GM12891 (cell line): ENCODE results near the gene OR2T34.
"Not testable (repeated sequence)": the region's sequence is repeated elsewhere in the genome, so short reads cannot be mapped to it uniquely, and the experiment has no call there.

Source experiments
- DNase-seq: peaks from one replicate; pipeline ENCODE4 v3.0.0; 2011; ENCODE audit warnings: low spot score; ENCODE audit not compliant: insufficient read length
- FAIRE-seq: peaks from 2 replicates; lab custom pipeline; 2011; peaks lifted over from hg19 to GRCh38; lab: Jason Lieb, UNC
- PAX5 ChIP-seq: IDR thresholded peaks from 2 replicates; pipeline ENCODE4 v1.6.1; 2011; ENCODE audit warnings: low read length, moderate library complexity, mild to moderate bottlenecking; ENCODE audit not compliant: insufficient read depth, severe bottlenecking
- POLR2A ChIP-seq: IDR thresholded peaks from 2 replicates; pipeline ENCODE4 v1.6.1; 2011; ENCODE audit warnings: low read depth, low read length, control low read depth
- POLR2AphosphoS5 ChIP-seq: IDR thresholded peaks from 2 replicates; pipeline ENCODE4 v1.6.1; 2011; ENCODE audit warnings: low read depth, low read length, control low read depth
- POU2F2 ChIP-seq: IDR thresholded peaks from 2 replicates; pipeline ENCODE4 v1.6.1; 2011; ENCODE audit warnings: low read depth, mild to moderate bottlenecking, control low read depth, low read length, moderate library complexity
- SPI1 ChIP-seq: IDR thresholded peaks from 2 replicates; pipeline ENCODE4 v1.6.1; 2011; ENCODE audit warnings: low read depth, low read length, control low read depth
- TAF1 ChIP-seq: IDR thresholded peaks from 2 replicates; pipeline ENCODE4 v1.6.1; 2011; ENCODE audit warnings: low read depth, low read length, control low read depth

Gene OR2T34

DNA sequence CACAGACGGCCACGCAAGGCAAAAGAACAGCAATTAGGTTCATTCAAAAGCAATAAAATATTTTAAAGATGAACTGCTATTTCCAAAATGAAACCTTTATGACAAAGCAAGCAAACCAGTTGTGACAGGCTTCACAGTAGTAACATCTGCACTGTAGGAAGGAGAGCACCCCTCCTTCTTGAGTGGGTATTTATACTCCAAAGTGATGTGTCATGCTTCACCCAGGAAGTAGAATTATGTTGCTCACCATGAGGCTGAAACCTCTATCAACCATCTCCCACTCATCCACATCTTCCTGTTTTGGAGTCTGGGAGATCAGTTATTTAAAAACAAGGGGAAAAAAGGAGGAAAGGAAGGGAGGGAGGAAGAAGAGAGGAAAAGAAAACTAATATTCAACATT is 22.1 kb upstream of the OR2T34 start:
- no peak for FAIRE-seq
- DNase-seq, result no peak
- TF ChIP-seq POU2F2 (no peak), PAX5 (no peak), POLR2AphosphoS5 (no peak), POLR2A (no peak), SPI1 (no peak)

DNA sequence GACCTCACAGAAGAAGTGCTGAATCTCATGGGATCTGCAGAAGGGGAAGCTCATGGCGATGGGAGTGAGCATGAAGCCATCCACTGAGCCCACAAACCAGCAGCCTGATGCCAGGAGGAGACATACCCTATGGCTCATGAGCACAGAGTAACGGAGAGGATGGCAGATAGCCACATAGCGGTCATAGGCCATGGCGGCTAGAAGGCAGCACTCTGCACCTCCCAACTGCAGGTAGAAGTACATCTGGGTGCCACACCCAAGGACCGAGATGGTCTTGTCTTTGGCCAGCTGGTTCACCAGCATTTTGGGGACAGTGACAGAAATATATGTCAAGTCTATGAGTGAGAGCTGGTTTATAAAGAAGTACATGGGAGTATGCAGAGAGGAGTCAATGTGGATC is 18.7 kb upstream of the OR2T34 start:
- FAIRE-seq (no peak), DNase-seq (no peak)
- TF ChIP-seq POU2F2 (no peak), SPI1 (no peak), TAF1 (no peak), POLR2AphosphoS5 (no peak), PAX5 (no peak), POLR2A (no peak)

DNA sequence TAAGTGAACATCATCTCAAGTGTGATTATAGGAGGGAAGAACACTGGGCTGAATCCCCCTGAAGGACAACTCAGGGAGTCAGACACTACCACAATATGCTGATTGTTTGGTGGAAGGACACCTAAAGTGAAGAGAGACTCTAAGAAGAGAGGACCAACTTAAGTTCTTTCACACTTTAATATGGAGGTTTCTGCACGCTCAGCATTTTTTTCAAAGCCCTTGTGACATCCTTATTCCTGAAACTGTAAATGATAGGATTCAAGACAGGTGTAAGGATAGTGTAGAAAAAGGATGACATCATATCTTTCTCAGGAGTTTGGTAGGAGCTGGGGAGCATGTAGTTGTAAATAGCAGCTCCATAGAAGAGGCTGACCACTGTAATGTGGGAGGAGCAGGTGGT is 18.1 kb upstream of the OR2T34 start:
- no peak for FAIRE-seq
- DNase-seq, result no peak
- TF ChIP-seq POU2F2 (no peak), POLR2A (no peak), PAX5 (no peak), SPI1 (no peak), POLR2AphosphoS5 (no peak), TAF1 (no peak)

DNA sequence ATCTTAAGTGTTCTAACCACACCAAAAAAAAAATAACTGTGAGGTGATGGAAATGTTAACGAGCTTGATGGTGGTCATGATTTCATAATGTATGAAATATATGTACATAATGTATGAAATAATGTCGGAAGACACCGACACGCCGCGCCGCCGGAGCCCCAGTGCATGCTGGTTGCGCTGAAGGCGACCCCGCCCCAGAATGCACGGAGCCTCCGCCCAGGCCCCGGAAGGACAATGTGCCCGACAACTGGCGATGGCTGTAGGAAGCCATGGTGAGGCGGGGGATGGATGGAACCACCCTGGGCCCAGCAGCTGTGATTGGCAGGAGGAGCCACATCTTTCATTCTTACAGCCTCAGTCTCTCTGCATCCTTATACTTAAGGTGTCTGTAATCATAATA is 15.5 kb upstream of the OR2T34 start:
- FAIRE-seq (no peak), DNase-seq (no peak)
- TF ChIP-seq POLR2A (no peak), POLR2AphosphoS5 (no peak), SPI1 (no peak)

DNA sequence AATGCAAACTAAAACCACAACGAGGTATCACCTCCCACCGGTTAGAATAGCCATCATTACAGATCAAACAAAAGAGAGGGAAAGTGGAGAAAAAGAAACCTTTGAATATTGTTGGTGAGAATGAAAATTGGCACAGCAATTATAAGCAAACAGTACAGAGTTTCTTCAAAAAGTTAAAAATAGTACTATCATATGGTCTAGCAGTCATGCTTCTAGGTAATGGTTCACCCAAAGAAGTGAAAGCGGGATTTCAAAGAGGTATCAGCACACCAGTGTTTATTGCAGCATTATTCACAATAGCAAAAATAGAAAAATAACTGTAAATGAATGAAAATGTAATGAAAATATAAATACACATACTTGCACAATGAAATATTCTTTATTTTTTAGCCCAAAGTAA is 14.8 kb upstream of the OR2T34 start:
- TF ChIP-seq POU2F2 (no peak), POLR2A (no peak), TAF1 (no peak), SPI1 (no peak), PAX5 (no peak), POLR2AphosphoS5 (no peak)
- no peak for FAIRE-seq
- DNase-seq, result no peak

DNA sequence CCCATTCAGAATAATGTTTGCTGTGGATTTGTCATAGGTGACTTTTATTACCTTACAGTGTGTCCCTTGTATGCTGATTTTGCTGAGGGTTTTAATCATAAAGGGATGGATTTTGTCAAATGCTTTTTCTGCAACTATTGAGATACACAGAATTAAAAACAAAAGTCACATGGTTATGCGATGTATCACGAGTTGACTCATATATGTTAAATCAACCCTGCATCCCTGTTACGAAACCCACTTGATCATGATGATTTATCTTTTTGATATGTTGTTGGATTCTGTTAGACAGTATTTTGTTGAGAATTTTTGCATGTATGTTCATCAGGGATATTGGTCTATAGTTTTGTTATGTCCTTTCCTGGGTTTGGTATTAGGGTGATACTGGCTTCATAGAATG is 10.7 kb upstream of the OR2T34 start:
- DNase-seq (no peak), FAIRE-seq (no peak)
- TF ChIP-seq POU2F2 (no peak), SPI1 (no peak), POLR2AphosphoS5 (no peak), PAX5 (no peak), TAF1 (no peak), POLR2A (no peak)

DNA sequence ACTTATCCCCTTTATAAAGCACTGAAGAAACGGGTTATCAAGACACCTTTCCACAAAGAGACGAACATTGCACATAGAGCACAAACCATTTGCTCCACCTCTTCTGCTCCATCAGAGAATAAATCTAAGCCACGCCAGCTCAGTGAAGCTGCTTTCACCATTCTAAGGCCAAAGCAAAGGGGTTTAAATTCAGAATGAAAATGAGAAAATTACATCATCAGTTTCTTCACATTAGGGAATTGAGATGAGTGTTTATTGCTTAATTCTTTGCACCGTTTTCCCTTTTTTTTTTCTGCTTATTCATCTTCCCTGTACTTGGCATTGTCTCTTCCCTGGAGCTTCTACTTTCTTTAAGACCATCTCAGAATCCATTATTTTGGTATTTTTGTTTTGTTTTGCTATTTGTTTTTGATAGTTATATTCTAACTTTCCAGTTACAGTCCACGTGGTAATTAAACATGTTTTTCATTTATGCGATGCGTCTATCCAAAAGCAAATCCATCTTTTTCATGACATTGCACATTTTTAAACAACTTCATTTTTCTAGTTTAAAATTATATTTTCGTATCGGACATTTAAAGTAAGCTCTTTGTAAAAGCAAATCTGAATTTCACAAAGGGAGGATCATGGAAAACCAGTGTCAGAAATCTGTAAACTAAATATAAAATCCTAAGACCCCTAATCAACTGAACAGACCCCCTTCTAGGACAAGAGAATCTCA is 1.9 kb upstream of the OR2T34 start:
- DNase-seq, result no peak
- TF ChIP-seq PAX5 (no peak), POLR2AphosphoS5 (no peak), TAF1 (no peak), SPI1 (no peak), POU2F2 (no peak), POLR2A (no peak)
- FAIRE-seq, result peak; percentile 80

DNA sequence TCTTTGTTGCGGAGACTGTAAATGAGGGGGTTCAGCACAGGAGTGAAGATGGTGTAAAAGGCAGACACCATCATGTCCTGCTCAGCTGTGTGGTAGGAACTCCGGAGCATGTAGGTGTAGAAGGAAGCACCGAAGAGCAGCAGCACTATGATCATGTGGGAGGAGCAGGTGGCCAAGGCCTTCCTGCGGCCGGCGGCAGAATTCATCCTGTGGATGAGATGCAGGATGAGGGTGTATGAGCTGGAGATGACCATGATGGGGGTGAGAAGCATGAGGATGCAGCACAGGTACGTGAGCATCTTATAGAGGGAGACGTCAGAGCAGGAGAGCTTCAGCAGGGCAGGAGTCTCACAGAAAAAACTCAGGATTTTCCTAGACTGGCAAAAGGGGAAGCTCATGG is 701 bp downstream of the OR2T34 start:
- DNase-seq, result not testable (repeated sequence)
- peak; percentile 26 for FAIRE-seq

DNA sequence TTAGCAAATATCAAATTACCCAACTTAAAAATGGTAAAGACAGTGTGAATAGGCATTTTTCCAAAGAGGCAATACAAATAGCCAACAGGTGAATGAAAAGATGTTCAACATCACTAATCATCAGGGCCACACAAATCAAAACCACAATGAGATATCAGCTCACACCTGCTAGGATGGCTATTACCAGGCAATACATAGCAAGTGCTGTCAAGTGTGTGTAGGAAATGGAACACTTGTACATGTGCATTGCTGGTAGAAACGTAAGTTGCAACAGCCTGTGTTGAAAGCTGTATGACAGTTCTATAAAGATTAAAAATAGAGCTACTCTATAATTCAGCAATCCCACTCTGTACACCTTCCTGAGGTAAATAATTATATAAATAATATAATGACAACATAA is 2.5 kb downstream of the OR2T34 start:
- peak; percentile 100 for FAIRE-seq

DNA sequence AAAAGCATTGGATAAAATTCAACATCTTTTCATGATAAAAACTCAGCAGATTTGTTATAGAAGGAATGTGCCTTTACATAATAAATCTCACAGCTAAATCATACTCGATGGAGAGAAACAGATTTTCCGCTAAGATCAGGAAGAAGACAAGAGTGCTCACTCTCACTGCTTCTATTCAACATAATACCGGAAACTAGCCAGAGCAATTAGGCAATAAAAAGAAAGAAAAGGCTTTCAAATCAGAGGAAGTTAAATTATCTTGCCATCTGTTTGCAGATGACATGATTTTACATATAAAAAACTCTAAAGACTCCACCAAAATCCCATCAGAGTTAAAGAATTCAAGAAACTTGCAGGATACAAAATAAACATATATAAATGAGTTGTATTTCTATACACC is 3.7 kb downstream of the OR2T34 start:
- DNase-seq, FAIRE-seq: not testable (repeated sequence)

More for the DNA sequence above, 2.5 kb downstream of the OR2T34 start:
- DNase-seq, result not testable (repeated sequence)

DNA sequence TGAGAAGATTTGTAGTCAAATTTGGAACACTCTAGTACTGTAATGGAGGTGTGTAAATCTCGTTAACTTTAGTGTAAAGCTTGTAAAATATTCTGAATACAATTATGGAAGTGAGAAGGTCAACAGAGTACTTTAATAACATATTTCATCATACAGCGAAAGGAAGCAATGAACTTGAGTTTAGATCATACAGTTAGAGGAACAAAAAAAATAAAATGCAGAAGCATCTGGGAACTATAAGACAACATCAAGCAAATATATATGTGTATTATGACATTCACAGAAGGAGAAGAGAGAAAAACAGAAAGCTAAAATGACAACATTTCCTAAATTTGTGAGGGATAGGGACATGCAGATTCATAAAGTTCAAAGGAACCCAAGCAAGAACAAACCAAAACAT is 5.5 kb downstream of the OR2T34 start:
- not testable (repeated sequence) for DNase-seq
- peak; percentile 56 for FAIRE-seq

DNA sequence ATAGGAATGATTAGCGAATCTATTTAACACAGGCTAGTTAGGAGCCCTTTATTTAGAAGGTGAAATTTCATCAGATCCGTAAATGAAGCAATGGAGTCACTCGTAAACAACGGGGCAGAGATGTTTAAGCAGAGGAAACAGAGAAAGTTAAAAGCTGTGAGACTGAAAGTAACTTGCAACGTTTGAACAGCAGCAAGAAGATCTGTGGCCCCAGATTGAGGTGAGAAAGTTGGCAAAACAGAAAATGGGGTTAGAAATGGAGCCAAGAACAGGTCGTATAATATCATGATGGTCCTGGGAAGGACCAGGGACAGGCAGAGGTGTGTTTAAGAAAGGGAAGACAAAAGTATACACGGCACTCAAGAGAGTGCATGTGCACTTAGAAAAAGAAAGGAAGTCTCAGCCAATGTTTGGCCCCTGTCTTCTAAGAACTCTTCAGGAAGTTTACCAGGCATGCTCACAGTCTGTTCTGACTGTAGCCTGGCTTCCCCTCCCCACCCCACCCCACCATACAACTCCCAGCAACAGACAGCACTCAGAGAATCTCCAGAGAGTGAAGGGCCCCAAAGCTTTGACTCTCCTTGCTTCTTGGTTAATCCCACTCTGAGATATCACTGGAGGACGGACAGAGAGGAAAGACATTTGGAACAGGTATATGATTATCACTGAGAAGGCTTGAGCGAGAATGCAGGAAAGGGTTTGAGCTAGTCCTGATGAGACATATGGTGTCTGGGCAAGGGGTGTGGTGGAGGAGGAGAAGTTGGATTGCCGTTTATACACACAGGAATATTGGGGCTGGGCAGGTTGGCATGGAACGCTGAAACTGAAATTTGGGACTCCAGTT is 8.8 kb downstream of the OR2T34 start:
- peak; percentile 95 for FAIRE-seq
- not testable (repeated sequence) for DNase-seq

DNA sequence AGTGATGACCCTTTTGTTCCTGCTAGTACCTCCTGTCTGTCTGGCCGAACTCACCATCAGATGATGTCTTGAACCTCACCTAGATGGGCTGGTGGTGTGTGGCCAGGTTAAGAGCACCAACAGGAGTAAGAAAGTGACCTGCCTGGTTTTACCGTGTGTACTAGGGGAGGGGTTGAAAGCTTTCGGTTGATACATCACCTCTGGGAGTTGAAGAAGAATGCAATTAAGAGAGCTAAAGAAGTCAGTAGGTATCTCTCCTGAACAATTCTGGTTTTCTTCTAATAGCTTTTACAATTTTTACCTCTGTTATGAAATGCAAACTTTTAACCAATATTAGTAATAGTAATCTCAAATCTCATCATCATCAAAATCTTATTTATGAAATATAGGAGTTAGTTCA is 11.9 kb downstream of the OR2T34 start, which contains the start of gene OR2T29:
Gene OR2T29 (minus strand): TSS at position 101 of the 400 bp plus-strand sequence. CDS start 3,281 bp downstream, outside the sequence.
- not testable (repeated sequence) for DNase-seq, FAIRE-seq

DNA sequence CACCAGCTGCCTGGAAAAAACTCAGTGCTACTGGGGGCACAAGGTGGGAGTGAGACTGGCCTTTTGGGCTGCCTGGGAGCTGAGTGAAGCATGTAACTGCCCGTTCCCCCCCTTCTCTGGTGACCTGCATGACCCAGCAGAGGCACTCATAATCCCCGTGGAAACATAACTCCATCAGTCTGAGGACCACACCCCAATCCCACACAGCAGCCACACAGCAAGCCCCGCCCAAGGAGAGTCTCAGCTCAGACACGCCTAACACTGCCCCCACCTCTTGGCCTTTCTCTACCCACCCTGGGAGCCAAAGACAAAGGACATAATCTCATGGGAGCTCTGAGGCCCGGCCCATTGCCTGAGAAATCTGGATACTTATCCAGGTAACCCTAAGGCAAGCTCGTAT is 23.5 kb downstream of the OR2T34 start:
- not testable (repeated sequence) for FAIRE-seq, DNase-seq

DNA sequence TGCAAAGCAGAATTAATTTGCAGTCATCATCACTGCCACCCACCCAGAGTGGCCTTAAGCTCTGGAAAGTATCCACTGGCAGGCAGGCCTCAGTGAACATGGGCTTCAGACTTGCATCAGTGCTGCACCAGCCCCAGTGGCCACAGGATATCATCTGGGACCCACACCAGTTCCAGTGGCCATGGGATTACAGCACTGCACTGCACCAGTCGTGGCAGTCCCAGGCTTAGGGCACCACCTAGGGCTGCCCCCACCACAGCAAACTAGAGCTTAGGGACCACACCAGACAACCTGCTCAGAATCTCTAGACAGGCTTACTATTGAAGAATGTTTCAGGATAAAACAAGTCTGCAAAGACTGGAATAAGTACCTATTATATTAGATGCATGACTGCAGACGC is 27.2 kb downstream of the OR2T34 start:
- DNase-seq, result not testable (repeated sequence)
- FAIRE-seq, result peak; percentile 93

DNA sequence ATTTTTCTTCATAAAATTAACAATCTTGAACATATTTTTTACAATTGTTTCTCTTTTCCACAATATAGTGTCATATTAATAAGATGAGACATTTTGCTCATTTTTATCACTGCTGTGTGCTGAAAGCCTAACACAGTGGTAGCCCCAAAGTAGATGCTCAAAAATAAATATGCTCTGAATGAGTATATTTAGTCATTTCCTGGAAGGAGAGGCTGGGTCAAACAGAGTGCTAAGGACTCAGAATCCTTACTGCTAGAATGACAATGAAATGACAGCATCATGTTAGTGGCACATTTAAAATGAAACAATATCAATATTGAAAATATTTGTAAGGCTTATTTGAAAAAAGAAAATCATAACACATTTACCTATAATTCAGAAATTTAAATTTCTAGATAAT is 37.1 kb downstream of the OR2T34 start:
- DNase-seq, result not testable (repeated sequence)
- FAIRE-seq, result peak; percentile 51
